NCI-H1436 (cell line): ENCODE results near the gene SERINC1.
A peak's percentile ranks its signal among the peaks of the same experiment; 100 is the strongest.
"Not testable (repeated sequence)": the region's sequence is repeated elsewhere in the genome, so short reads cannot be mapped to it uniquely, and the experiment has no call there.

Source experiments
- DNase-seq: peaks from one replicate; lab custom pipeline; 2025; lab: John Stamatoyannopoulos, UW

SERINC1 gene

DNA sequence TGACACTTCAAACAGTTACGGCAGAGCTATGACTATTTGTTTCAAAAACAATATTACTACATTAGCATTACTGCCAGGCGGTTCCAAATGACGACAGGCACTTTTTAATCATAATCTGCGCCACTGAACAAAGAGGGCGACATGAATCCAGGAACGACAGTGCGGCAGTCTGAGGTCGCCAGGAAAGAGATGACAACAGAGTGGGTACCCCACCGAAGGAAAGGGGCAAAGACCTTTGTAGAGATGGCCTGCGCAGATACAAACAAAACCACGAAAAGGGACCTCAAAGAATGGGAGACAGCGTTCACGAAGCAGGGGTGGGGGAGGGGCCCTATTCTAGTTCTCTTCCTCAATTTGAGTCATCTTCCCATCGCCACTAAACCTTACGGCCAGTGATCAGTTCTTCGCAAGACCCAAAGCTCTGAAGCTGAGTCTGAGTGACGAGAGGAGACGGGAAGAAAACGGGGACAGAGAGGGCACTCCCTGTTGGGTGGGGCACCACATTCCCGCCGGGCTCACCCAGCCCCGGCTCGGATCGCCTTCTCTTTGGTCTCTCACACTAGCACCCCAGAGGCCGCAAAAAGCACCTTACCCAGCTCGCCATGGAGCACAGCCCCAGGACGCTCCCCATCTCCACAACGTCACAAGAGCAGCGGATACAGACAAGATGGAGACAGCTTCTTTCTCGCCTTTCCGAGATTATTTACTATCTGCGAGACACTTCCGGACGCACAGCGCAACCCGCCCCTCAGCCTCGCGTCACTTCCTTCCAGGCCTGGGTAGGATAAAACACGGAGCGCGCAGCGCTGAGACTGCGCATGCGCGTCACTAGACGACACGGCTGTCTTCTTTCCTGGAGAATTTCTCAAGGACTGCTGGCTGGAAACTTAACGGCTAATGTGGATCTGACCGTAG lies at the start of gene SERINC1:
Gene SERINC1 (minus strand): TSS at position 701 of the 915 bp plus-strand sequence. CDS start 70 bp downstream, at position 631.
- peak; percentile 93 for DNase-seq

DNA sequence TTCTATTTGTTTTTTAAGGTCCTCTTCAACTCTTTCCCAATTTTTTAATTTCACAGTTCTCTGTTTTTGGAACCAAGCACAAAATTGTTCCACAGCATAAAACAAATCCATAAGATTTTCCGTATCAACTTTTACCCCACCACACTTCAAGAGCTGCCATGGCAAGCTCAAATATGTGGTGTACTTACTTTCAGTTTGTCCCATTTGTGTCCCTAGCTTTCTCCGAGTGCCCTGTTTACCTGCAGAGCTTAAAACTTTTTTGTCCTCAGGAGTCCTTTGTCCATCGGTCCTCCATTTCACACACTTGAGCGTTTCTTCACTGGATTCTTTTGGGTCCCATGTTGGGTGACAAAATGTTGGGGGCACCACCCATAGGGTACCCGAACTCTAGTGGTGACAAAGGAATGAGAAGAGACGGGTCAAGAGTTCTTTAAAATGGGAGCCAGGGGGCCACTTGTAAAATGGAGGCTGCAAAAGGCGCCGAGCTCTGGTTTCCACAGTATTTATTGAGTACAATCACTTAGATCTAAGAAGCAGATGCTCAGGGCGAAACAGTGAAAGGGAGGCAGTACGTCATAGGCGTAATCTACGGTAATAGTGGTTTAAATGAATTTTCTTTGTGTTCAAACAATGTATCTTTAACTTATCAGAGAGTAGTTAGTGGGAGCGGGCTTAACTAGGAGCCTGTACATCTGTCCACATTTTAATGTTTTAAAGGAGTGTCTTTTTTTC lies 39.8 kb upstream of the SERINC1 start:
- no peak for DNase-seq

DNA sequence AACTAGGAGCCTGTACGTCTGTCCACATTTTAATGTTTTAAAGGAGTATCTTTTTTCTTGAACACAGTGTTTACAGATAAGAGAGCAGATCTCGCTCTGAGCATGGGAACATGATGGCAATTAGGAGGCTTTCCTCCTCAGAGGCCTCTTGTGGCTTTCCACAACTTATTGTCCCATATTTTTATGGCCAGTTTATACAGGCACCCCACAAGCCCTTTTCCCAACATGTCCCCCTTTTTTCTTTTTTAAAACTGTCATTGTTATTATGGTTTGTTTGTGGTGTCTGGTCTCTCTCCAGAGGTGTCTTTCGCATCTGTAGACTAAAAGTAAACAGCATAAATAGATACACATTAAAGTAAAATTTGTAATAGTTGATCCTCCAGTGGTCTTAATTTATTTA lies 33.6 kb upstream of the SERINC1 start:
- DNase-seq: not testable (repeated sequence)

DNA sequence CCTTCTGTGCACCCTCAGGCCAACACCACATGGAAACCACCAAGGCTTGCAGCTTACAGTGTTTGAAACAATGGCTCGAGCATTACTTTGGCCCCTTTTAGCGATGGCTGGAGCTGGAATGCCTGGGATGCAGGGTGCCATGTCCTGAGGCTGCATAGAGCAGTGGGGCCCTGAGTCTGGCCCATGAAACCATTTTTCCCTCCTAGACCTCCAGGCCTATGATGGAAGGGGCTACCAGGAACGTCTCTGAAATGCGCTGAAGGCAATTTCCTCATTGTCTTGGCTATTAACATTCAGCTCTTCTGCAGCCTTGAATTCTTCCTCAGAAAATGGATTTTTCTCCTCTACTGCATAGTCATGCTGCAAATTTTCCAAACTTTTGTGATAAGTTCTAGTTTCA lies 29.9 kb upstream of the SERINC1 start:
- DNase-seq: no peak

DNA sequence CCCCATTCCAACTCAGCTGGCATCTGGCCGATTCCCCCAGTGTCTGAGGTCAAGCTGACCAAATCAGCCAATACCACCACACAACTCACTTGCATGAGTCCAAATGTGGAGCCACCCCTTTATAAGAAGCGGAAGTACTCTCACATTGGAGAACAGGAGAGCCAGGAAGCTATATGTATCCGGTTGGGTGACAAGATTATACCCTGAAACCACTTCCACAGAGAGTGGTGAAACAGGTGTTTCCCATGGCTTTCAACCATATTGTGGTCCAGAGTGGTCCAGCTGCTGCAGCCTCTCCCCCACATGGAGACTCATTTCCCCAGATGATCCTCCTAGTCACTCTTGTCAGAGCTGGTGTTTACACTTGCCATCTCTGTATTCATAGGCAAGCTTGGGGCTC lies 24.0 kb upstream of the SERINC1 start:
- no peak for DNase-seq

DNA sequence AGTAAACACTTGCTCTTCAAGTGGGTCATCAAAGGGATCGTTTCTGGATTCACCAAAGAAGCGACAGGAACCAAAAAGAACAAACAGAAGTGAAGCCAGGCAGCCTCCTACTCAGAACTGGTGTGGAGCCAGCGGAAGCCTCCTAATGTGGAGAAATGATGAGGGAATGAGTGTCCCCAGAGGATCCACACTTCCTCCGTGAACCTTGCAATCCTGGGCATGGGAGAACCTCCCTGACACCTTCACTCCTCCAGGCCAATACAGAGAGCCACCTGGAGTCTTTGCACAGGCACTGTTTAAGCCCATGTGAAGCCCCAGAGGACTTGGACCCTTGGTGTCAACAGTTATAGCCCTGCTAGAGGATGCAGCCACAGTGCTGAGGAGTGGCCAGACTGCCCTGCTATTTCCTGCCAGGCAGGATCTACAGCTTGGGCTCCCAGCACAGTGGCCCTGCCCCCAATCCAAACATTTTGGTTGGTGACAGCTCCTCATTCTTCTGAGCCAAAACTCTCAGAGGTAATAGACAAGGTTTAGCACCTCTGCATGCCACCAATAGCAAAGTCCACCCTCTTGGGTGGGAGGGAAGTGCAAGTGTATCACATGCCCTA lies 23.2 kb upstream of the SERINC1 start:
- DNase-seq: no peak

DNA sequence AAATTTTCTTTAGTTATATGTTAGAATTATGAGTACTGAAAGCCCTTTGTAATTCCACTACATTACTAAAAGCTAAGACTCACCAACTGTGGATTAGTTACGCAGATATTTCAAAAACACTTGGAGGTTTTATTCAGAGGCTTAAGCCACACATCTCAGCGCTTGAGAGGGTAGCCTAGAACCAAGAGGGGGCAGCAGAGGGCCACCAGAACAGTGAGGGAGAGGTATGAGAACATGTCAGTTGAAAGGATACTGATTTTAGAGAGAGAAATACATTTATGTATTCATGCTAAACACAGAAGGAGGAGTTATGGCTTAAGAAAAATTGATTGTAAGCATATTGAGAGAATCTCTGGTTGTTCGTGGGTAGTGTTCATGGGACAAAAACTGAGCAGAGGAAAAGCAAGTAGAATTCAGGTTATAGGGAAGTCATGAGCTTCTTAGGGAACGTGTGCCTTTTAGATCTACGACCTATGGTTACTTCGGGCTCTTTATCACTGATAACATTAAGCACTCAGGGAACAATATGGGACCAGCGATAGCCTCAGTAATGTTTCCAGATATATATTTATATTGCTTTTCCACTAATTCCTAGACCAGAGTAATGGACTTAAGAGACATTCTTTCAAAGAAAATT lies 20.4 kb upstream of the SERINC1 start:
- peak; percentile 52 for DNase-seq

DNA sequence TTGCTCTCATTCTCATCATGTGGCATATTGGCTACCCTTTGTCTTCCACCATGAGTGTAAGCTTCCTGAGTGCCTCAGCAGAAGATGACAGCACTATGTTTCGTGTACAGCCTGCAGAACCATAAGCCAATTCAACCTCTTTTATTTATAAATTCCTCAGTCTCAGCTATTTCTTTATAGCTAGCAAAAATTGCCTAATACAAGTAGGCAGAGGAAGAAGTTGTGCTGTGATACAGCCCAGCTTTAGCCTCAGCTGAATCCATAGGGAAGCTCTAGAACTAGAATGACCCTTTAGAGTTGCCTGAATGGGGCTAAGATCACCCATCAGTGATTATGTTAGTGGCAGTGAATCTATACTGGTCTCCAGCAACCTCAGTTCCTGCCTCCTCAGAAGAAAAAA lies 19.0 kb upstream of the SERINC1 start:
- no peak for DNase-seq

DNA sequence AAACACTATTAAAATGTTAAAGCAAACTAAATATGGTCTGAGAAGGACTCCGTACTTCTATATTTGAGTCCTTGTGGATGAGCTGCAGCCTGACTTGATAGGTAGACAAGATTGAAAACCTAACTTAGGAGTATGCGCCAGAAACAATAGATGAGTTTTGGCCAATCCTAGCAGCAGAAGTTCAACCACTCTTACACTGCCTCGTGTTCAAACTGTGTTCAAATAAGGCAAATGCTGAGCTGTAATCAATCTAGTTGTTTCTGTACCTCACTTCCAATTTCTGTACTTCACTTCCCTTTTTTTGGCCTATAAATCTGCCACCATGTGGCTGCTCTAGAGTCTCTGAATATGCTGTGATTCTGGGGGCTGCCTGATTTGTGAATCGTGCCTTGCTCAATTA lies 13.2 kb upstream of the SERINC1 start:
- no peak for DNase-seq

DNA sequence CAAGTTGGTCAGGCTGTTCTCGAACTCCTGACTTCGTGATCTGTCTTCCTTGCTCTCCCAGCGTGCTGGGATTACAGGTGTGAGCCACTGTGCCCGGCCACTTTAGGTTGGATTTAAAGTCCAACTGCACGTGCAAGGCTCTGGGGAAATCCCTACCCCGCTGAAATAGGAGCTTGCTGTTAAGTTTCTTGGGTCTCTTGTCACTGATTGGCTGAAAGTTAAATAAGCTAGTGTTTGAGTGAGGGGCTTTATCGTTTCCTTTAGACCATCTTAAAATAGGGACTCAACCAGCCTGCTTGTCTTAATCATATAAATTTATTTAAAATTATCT lies 11.1 kb upstream of the SERINC1 start:
- no peak for DNase-seq

DNA sequence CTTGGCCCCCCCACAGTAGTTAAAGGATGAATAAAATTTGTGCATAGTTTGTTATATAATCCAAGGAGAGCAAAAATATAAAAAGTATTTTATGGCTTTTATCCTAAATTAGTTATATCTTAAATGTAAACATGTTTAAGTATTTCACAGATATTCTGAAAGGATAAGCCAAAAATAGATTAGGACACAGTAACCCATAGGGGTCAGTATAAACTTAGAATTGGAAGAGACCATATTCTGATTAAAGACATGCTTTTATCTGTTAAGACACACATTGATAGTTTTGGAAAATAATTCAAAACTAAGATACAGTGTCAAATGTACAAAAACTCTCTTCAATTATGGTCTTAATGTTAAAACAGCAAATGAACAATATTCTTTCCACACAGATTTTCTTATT lies 4.5 kb upstream of the SERINC1 start:
- peak; percentile 6 for DNase-seq

DNA sequence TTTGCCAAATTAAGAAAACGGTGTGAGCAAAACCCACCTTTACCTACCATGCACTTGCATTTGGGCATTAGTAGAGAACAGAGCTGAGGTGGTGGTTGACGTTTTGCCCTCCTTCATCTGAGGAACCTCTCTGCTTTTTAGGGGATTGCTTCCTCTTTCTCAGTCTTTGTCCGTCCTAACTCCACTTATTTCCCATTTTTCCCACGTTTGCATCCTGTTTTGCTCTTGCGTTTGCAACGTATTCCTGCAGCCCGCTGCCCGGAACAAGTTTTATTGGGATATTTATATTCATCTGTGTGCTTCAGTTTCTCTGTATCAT lies 374 bp upstream of the SERINC1 start:
- no peak for DNase-seq

DNA sequence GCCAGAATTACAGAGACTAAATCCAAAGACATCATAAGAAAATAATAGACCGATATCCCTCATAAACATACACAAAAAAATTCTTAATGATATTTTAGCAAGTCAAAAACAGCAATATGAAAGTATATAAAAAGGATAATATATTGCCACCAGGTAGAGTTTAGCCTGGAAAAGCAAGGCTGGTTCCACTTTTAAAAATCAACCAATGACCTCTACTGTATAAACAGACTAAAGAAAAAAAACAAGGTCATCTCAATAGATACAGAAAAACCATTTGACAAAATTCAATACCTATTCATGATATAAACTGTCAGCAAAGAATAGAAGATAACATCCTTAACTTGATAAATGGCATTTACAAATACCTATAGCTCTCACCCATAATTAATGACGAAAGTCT lies 9.7 kb downstream of the SERINC1 start:
- no peak for DNase-seq

DNA sequence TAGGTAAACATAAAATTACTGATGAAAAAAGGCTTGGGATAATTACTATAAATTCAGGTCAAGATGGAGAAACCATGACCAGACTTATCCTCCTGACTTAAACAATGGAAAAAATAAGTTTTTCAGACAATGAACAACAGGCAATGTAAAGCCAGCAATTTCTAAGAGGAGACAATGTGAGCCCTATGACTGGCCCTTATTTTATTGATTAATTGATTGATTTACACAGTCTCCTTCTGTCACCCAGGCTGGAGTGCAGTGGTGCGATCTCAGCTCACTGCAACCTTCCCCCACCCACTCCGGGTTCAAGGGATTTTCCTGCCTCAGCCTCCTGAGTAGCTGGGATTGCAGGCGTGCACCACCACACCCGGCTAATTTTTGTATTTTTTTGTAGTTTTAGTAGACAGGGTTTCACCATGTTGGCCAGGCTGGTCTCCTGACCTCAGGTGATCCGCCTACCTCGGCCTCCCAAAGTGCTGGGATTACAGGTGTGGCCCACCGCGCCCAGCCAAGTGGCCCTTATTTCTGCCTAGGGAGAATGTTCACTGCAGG lies 11.7 kb downstream of the SERINC1 start:
- DNase-seq: not testable (repeated sequence)

DNA sequence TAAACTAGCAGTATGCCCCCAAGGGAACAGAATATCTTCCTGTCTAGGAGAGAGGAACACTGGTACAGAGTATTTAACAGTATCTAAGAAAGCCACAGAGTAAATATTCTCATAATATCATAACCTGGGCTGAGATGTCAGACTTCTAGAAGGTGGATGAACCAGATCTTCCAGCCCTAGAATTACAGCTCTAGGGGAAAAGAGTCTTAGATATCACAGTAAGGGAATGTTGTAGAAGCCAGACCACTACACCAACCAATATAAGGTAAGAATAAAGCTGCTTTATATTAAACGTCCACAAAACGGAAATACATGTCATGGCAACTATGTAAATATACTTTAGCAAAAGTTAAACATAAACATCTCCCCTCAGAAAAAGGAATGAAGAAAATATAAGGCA lies 12.4 kb downstream of the SERINC1 start:
- DNase-seq: no peak

DNA sequence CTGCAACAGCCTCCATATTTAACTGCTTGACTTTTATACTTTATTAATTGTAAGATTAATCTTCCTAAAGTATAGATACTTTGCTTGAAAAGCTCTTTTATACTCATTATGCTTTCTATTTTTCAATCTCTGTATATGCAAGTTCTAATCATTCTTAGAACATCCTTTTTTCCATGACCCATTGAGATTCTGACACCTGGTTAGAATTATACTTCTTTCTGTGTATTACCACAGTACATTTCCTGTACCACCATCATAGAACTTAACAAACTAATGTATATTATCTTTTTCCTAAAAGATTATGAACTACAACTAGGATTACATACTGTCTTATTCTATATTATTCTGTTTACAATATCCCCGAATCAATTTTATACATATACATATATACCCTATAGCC lies 13.5 kb downstream of the SERINC1 start:
- DNase-seq: no peak

DNA sequence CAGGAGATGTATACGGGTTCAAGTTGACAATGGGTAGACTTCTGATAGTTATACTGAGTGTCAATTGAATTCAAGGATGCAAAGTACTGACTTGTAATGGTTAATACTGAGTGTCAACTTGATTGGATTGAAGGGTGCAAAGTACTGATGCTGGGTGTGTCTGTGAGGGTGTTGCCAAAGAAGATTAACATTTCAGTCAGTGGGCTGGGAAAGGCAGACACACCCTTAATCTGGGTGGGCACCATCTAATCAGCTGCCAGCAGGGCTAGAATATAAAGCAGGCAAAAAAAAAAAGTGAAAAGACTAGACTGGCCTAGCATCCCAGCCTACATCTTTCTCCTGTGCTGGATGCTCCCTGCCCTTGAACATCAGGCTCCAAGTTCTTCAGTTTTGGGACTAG lies 16.5 kb downstream of the SERINC1 start:
- DNase-seq: not testable (repeated sequence)

DNA sequence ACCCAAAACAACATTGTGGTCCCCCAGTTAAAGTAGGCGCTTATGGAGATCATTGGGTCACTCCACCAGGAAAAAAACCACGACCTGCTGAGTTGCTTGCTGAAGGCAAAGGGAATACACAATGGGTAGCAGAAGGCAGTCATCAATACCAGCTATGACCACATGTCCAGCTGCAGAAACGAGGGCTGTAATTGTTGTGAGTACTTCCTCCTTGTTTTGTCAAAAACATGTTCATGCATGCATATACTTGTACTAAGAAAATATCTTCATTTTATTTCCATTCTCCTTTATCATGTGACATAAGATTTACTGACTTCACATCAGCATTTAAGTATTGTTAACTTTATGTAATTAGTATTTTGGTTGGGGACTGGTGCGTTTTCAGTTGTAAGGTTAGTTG lies 16.9 kb downstream of the SERINC1 start:
- no peak for DNase-seq

DNA sequence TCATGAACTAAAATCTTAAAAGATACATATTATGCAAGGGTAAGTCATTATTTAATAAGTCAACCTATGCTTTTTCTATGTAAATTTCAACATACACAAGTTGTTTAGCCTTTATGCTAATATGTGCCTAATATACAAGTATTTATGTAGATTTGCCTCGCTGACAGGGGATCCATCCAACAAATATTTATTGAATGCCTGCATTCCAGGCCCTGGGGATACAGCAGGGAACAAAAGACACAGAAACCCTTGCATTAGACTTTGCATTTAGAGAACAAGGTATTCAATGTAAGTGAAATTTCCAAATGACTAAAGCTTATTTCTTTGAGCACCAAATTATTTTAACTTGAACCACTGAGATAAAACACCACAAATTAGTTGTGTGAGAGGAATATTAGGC lies 19.1 kb downstream of the SERINC1 start:
- no peak for DNase-seq

DNA sequence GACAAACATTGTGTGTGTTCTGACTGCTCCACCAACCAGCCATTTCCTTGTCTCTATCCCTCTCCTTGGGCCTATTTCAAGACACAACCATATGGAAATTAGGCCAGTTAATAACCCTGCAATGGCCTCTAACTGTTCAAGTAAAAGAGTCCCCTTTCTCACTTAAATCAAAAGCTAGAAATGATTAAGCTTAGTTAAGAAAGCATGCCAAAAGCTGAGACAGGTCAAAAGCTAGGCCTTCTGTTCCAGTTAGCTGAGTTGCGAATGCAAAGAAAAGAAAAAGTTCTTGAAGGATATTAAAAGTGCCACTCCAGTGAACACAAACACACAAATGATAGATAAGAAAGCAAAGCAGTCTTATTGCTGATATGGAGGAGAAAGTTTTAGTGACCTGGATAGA lies 22.5 kb downstream of the SERINC1 start:
- DNase-seq: no peak

DNA sequence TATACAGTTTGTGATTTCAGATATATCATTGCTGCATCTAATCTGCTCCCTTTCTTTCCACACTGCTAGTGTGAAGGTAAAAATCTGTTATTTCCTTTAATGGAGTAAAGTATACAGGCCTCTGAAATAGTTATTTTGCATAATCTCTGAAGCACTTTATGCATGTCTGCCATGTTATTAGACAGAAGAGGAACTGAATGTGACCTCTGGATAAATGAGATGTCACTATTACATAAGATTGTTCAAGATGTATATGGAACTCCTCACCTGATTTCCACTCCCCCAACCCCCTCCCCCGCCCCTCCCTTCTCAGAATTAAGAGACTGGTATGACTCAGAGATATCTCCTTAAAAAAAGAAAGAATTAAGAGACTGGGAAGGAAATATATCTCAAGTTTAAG lies 26.3 kb downstream of the SERINC1 start:
- DNase-seq: no peak

DNA sequence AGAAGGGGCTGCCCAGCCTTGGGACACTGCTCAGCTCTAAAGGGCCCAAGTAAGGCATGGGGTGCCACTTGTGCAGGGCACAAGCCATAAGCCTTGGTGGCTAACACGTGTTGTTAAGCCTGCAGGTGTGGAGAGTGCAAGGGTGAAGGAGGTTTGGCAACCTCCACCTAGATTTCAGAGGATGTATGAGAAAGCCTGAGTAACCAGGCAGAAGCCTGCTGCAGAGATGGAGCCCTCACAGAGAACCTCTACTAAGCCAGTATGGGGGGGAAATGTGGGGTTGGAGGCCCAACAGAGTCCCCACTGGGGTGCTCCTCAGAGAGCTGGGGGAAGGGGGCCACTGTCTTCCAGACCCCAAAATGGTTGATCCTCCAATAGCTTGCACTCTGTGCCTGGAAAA lies 32.6 kb downstream of the SERINC1 start:
- no peak for DNase-seq
